ENCODE measurements around the gene P2RY12.

Gene P2RY12

DNA sequence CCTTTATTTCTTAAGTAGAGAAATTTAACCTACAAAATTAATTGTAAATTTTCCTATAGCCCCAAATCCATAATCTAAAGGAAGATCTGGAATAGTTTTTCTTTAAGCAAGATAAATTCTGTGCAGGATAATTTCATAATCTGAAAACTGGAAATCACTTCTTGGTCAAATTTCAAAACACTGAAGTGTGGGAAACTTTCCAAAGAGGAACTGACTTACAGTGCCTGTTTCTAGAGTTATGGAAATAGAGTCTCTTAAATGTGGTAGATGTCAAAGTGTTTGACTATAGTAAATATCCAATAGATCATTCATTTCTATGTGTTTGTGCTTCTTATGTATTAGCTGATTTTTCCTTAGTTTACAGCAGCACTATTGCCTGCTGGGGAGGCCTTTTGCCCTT, 53.7 kb downstream of the P2RY12 start:
- no peak for DNase-seq

DNA sequence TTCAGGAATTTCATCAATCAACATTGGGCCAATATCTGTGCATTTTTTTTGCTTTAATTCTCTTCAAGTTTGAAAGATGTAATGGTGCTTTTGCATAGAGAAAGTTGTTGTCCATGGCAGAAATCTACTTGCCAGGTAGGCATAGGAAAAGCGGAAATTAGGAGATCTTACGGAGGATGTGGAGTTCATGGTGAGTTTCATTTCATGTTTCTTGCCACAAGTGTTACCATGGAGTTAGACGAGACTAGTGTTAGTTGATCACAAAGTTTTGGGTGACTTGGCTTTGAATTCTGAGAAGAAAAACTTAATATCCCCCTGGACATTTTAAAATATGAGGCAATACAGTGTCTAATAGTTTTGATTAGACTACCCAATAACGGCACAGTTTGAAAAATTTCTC, 54.2 kb downstream of the P2RY12 start:
- DNase-seq, result no peak

DNA sequence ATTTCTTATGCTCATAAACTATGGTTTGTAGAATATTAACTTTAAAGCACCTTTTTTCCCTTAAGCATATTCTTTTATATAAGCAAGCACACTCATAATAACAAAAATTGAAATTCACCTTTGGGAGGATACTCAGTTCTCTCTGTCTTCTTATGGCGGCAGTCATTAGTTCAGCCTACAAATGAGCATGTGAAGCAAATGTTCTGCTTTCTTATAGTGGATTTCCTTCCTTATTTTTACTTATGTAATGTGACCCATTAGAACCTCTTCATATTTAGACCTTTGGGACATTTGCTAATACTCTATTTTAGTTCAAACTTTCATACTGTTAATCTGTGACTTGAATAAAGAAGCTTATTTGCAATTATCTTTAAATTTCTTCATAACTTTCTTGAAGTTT, 55.2 kb downstream of the P2RY12 start, which contains the start of gene P2RY13:
Gene P2RY13, minus strand, starts transcription at position 187 of the 400 bp plus-strand sequence. Its CDS starts 21 bp downstream, at position 166.
- no peak for DNase-seq

DNA sequence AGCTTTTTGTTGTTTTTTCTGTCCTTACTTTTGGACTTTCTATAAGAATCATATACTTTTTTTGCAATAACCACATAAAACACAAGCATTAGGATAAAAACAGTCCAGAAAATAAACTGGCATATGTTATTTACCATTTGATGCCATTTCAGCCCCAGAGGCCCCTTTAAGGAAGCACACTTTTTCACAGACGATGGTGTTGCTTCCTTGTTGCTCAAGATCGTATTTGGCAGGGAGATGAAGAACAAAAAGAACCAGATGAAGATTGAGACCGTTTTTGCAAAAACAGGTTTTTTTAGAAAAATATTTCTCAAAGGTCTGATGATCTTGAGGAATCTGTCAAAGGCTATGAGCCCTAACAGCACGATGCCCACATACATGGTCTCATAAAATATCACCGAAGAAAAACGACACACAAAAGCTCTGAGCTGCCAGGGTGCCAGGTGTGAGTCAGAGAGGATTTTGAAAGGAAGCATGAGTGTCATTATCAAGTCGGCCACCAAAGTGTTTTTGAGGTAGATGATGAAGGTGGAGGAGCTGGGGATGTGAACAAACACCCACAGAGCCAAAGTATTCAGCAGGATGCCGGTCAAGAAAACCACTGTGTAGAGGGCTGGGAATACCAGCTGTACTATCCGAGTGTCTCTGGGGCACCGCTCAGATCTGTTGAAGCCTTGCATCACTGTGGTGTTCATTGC, 56.1 kb downstream of the P2RY12 start:
- no peak for DNase-seq

DNA sequence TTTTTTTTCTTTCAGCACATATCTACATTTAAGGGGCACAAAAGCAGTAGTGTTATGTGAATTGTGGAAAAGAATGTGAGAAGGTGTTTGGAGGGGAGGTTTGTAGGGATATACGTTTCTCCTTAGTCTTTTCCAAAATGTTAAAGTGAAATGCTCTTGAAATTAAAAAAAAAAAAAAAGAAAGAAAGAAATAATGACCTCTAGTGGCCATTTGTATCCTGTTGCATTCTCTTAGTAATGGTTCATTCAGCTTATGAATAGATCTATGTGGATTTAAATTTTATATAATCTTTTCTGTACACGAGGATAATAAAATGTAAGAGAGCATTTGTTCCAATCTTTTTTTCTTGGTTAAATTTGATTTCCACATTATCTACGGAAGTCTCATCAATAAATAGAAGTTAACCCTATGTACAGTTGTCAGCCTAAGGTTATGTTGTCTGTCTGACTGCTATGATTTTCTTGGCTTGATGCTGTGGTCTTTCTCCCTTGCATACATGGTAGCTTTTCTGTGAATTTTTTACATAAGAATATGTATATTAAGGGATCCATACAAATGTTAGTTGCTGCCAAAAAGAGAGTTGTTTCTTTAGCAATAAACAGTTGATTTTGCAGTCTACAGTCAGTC, 56.9 kb downstream of the P2RY12 start:
- no peak for DNase-seq

DNA sequence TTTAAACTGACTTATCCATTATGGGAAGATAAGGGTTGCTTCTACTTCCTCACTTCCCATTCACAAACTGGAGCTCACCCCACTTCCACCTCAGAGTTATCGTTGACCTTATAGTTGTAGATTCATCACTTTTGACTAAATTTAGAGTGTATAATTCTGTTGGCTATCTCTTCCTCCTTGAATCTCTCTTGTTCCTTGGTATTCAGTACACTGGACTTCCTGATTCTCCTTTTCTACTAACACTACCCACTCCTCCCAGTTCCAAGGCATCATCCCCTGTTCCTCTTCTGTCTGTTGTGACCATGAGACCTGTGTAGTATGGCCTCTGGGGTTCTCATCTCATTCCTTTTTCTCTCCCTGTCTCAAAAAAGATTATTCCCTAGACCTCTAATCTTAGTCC, 62.0 kb downstream of the P2RY12 start:
- DNase-seq, result no peak

DNA sequence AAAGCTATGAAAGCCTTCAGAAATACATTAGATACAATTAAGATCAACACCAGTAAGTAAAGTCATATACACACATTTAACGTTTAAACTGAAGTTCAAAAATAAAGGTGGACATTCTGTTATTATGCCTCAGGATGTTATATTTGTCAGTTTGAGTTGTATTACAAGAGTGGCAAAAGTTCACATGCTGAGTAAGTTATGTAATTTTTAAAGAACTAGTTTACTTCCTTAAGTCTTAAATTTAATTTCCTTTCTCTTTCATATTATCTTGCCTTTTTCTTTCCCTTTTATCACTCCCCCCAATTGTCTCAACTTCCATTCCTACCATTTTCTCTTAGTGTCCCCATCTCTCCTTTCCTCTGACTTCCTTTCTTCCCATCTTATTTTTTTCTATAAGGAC, 63.0 kb downstream of the P2RY12 start:
- no peak for DNase-seq

DNA sequence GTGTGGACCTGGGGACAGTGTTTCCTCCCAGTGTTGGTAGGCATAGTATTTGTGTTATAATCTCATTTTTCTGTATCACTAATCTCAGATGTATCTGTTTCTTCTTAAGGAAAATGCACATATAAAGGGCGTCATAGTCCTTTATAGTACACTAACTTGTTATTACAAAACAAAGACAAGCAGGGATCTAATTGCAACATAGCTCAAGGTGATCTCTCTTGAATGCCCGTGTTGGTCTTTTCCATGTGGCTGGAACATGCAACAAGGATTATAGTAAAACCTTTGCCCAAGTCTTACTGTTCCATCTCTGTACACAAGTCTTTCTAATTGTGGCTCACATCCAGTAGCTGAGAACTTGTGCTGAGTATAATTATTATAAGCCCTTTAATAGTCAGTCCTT, 64.4 kb downstream of the P2RY12 start:
- no peak for DNase-seq

DNA sequence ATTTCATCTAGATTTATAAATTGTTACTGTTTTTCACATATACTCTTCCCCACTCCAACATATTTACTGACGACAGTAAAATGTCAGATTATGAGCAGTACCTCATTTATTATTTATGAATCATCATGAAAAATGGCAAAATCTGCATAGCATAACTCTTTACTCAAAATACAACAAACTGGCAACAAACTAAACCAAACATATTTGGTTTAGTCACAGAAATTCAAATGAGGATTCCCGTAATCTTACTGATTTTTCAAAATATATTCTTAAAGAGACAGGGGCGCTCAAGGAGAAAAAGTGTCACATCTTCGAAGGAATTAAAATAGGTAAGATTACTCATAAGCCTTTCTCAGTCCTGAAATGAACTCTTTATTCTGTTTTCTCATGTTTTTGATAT, 64.9 kb downstream of the P2RY12 start:
- DNase-seq, result no peak

DNA sequence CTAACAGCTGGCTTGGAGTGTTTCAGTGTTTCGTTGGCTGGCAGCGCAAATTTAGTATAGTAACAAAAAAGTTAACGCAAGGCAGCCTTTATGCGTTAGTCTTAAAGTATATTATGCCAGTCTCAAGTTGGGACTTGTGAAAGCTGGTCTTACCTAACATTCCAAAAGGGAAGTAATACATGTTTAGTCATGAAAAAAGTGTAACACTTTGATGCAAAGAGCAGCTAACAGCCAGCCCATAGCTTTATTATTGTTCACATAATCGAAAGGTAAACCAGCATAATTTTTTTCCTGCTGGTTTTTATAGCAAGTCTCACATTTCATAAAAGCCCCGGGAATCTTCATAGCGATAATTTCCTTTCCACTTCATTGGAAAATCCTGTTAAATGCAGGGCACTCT, 65.6 kb downstream of the P2RY12 start:
- no peak for DNase-seq

DNA sequence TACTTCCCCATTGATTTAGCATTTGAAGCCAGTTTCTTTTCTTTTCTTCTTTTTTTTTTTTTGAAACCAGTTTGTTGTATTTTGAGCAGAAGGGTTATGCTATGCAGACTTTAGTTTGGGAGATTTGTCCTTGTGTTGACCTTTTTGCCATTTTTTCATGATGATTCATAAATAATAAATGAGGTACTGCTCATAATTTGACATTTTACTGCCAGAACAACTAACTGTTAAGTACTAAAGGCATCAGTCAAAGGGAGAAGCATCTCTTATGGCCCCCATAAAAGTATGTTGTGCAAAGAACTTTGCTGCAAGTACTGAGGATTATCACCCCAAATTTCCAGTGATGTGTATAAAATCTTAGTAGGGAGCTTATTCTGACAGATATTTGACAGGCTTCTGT, 66.2 kb downstream of the P2RY12 start:
- no peak for DNase-seq

DNA sequence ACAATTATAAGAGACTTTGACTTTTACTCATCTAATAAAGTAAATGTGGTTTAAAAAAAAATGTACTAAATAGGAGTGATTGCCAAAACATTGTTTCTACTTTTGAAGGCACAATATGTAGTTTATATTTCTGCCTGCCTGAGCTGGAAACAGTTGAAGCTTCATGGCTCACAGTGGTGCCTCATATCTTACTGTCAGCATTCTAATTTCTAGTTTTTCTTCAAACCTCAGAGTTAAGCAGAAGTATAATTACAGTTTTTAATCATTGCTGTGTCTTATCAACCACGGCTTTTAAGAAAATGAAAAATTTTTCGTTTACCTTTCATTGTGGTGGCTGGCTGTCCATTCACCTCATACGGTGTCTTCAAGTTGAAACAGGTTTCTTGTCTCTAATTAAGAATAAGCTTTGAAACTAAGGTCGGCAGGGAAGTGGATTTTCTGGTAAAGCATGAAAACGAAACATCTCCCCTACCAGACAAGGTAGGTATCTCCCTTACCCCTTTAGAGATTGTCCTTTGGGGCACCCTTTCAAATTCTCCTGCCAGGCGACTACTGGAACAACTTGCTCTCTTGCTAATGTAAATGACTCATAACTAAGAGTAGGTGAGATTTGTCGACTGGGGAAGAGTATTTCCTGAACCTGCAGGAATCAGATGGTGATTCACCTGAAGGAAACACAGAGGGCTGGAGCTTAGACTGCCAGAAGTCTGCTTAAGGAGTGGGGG, 68.1 kb downstream of the P2RY12 start, which contains the start of gene GPR87:
Gene GPR87, minus strand, starts transcription at position 554 of the 725 bp plus-strand sequence. CDS start 16,720 bp downstream, outside the sequence.
- no peak for DNase-seq

DNA sequence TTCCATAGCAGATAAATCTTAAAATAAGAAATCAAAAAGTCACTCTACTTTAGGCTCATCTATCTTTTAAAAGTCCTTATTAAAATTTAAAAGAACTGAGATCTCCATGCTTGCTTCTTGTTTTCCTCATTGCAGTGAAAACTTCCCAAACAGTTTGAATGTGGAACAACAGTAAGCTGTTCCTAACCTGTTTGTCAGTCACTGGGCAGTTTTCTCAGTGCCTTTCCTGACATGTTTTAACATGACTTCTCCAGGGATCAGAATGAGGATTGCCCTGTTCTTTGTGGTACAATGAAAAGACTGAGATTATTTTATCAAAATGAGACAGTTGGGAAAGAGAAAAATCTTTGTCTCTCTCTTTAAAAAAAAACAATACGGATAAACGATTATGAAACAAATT, 68.7 kb downstream of the P2RY12 start:
- no peak for DNase-seq

DNA sequence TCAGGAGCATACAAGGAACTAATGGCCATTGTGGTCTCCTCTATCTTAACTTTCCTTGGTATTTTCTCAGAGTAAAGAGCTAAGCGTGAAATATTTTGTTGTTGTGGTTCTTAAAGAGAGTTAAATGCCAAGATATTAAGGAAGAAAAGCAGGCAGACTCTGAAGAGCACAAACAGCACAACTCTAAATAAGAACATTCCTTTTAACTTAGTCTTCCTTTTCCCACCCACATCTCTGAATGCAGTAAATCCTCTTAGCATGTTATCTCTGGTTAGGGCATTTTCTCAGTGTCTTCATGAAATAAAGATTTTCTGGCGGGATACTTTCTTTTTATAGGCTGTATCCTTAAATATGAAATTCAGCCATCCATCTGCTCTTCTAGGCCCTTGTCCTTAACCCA, 69.4 kb downstream of the P2RY12 start:
- DNase-seq, result no peak

DNA sequence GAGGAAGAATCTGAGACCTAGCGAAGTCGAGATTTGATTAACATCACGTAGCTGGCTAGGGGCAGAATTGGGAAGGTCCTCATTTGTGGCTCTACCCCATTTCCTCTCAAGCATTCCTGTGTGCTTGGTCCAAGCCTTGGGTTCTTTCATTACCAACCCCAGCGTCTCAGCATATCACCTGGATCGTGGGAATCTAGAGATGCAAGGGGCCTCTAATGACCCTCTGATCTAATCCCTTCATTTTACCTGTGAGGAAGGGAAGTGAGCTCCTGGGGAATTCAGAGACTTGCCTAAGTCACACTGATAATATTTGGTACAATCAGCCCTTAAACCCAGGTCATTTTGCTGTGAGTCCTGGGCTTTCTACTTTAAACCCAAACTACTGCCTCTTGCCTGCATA, 70.0 kb downstream of the P2RY12 start:
- DNase-seq, result no peak

DNA sequence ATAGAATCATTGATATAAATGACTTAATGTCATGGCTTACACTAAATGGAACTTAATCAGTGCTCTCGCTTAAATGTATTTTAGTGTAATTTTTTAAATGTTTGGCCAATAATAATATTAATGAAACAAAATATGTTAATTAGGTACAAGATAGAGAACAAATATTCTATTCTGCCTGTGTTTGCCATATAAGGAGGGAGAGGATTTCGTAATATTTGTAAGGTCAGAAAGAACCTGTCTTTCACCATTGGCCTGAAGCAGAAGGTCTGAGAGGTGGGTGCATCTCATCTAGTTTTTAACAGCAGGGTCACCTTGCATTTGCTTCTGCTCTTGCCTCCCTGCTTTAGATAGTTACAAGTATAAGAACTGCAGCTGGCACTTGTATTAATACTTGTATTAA, 70.4 kb downstream of the P2RY12 start:
- DNase-seq, result no peak

DNA sequence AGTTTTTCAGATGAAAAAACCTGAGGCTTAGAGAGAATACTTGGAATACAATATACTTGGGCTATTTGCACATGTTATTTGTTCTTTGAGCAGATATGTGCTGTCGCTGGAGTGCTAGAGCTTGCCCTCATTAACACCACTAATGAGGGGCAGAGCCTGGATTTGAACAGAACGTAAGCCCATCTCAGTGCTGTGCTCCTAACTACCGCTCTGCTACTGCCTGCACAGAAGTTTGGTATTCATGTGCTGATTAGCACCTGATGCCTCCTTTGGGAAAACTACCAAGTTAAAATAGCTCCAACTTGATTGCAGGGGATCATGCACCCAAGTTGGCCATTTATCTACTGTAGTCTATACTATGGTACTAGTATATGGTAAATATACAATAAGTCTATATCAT, 71.6 kb downstream of the P2RY12 start:
- DNase-seq, result no peak

DNA sequence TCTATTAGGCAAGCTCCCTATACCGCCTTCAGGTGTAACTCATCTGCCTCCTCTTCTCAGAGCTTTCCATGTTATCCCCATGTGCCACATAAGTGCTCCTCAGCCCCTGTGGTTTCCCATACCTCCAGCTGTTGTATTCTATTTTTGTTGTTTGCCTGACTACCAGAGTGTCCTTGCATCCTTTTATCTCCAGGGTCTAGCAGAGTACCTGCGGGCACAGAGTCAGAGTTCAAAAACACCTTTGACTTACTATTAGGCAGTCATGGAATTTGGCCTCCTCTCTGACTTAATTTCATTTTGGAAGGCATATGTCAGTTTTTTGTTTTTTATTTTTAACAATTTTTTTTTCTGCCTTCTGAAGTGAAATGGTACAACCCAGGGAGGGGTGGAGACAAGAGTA, 75.0 kb downstream of the P2RY12 start:
- DNase-seq, result no peak

DNA sequence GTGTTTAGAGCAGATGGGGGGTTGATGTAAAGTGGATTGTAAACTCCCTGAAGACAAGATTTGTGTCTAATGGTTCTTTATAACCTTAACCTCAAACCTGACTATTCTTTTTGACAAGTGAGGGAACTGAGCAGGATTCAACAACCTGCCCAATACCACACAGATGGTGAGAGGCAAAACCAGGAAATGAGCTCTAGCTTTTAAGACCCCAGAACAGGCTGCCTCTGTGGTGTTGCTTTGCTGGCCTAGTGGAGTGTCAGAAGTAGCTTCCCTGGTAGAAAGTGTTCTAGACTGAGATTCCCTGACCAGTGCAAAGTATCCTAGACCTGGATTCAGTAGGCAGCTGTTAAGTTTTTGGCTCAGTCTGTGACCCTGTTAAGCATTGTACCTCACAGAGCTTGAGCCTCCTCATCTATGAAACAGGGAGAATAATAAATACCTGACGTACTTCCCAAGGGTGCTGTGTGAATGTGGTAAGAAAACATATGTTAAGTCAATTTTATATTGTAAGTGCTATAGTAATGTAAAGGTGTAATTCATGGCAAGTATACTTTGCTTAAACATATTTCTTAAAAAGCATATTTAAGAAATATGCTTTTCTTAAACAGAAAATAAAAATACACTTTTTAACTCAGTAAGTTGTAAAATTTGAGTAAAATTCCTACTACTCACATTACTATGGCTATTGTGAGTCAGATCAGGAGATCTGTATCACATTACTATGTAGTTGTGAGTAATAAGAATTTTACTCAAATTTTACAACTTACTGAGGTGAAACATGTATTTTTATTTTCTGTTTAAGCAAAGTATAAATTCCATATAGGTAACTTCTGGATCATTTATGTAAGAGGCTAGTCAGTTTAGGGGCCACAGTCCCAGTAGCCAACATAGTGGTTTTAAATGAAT, 76.7 kb downstream of the P2RY12 start:
- no peak for DNase-seq

DNA sequence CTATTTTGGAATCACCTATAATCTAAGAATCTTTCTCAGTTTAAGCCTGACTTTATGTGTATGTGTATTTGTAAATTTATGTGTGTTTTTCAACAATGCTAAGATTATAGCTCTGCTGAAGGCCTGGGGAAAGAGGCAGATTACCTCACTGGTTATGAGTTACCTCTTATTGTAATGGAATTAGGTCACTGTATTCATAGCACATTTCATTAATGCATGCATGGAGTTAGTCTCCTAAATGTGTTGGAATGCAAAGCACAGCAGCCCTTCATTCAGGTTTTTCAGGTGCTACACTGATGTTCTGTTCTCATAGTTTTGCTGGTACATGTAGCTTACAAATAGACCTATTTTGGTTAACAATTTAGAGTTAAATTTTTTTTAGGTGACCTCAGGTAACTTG, 77.4 kb downstream of the P2RY12 start:
- DNase-seq, result no peak

DNA sequence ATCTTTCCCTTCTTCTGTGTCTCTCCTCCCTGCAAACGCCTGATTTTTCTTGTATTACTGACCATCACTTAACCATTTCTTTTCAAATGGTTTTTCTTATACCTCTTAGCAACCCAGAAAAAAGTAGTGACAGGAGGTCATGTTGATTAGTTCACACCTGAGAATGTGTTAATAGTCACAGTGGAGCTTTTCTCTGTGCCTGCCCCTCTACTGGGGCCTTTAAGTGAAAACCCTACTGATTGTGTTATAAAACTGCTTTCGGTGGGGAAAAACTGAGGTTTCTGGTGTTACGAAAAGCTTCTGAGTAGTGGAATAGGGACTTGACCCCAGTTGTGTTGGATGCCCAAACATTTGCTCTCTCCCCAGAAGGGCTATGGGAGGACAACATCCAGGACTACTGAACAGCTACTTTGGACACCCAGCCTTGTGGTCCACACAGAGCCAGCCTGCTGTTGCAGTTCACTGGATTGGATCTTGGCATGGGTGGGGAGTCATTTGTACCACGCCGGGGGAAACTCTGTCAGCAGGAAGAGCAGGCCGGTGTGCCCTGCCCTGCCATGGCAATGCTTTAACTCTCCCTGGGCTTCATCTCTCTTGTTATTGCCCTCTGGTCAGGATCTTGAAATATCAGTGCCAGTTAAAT, 78.3 kb downstream of the P2RY12 start:
- no peak for DNase-seq

DNA sequence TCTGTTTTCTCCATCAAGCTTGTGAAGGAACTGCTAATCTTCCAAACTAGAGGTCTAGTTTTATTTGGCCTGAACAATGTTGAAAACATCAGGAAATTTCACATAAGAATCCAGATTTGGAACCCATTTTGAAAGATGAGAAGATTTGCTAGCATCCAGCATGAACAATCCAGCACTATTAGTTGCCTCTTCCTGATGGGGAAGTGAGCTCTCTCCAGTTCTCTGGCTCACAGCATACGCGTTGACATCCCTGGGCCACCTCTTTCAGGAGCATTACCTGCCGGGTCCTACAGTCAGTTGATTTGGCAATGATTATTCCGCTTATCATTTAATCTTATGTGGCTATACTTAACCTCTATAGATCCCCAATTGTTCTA, 78.8 kb downstream of the P2RY12 start:
- DNase-seq, result no peak

Data from DMS79 (cell line).